ENCODE results near the gene VPS35L.

The VPS35L gene

DNA sequence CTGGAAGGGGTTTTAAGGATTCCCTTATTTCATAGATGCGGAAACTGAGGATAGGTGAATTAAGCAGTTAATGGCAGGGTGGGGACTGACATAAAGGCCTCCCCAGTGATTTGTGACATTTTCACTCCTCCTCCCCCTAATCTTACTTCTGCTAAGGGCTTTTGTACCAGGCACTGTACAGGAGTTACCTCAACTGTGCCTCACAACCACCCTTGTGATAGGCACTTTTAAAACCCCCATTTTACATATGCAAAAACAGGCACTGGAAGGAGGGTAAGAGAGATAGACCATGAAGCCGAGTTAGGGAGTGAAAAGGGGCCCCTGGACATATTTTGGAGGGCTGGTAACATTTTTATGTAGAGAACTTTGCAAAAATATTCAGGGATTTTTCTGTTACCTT, 32.7 kb upstream of the VPS35L start:
- no peaks in the 10 kb centered on the region for H3K36me3 ChIP-seq (ENCODE audit: control insufficient read depth, insufficient read depth, low read length)
- H3K9ac ChIP-seq (ENCODE audit: low read depth, low read length): no peak overlapping the region
- H3K4me1 ChIP-seq (ENCODE audit: control insufficient read depth, insufficient read depth, low read length): peaks cover 15% of the 10 kb centered on the region
- no peaks in the 10 kb centered on the region for H3K27me3 ChIP-seq (ENCODE audit: control insufficient read depth, insufficient read depth, low read length)
- H3K9me3 ChIP-seq (ENCODE audit: control insufficient read depth, insufficient read depth, low read length): no peaks in the 10 kb centered on the region
- H3K4me3 ChIP-seq (ENCODE audit: low read depth, low read length): no peak overlapping the region

DNA sequence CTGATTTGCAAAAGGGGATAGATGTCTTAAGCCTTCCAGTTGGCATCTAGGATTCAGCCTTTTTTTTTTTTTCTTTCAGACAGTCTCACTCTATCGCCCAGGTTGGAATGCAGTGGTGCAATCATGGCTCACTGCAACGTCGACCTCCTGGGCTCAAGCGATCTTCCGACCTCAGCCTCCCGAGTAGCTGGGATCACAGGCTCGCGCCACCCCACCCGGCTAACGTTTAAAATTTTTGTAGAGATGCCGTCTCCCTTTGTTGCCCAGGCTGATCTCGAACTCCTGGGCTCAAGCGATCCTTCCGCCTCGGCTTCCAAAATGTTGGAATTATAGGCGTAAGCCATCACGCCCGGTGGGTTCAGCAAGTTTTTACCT, 32.3 kb upstream of the VPS35L start:
- no peaks in the 10 kb centered on the region for H3K36me3 ChIP-seq (ENCODE audit: control insufficient read depth, insufficient read depth, low read length)

DNA sequence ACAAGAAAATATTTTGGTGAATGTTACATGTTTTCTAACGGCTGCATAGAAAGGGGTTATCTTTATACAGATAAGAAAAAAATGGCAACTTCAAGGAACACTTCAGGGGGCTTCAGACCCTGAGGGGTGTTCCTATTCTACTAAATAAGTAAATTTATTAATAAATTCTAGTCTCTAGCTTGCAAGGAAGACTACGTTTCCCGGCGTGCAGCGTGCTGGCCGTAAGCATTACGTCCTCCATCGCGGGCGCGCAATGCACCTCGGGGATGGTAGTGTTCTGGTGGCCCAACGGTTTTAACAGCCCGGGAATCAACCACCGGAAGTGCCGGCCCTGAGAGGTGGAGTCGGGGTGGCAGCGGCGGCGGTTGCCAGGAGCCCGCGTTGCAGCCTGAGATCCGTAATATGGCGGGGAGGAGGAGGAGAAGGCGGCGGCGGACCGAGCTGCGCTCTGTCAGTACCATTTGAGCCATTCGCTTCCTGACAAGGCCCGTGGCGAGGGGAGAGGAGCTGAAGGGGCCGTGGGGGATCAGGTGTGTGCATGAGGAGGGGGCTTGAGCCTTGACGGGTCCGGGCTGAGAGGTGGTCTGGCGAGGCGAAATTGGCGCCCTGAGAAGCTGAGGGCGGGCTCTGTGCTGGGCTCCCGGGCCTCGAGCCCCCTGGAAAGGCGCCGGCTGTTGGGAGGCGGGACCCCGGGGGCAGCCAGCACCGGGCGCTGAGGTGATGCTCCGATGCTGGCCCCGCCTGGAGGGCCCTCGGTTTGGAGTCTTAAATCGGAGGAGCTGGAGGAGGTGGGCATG, 31.7 kb upstream of the VPS35L start, which contains the start of gene CCP110:
Gene CCP110, plus strand, starts transcription at position 384 of the 797 bp plus-strand sequence. CDS start 3,940 bp downstream, outside the sequence.
- H3K4me1 ChIP-seq (ENCODE audit: control insufficient read depth, insufficient read depth, low read length): peaks cover 15% of the 10 kb centered on the region
- no peaks in the 10 kb centered on the region for H3K27me3 ChIP-seq (ENCODE audit: control insufficient read depth, insufficient read depth, low read length)
- H3K9ac ChIP-seq (ENCODE audit: low read depth, low read length): peak within 1 kb of the TSS; percentile 28
- no peaks in the 10 kb centered on the region for H3K9me3 ChIP-seq (ENCODE audit: control insufficient read depth, insufficient read depth, low read length)
- peak within 1 kb of the TSS; percentile 94 for H3K4me3 ChIP-seq (ENCODE audit: low read depth, low read length)
- no peaks in the 10 kb centered on the region for H3K36me3 ChIP-seq (ENCODE audit: control insufficient read depth, insufficient read depth, low read length)

More for the DNA sequence above, 32.3 kb upstream of the VPS35L start:
- Histone ChIP-seq H3K9ac (ENCODE audit: low read depth, low read length) (no peak overlapping the region), H3K4me3 (ENCODE audit: low read depth, low read length) (no peak overlapping the region), H3K4me1 (ENCODE audit: control insufficient read depth, insufficient read depth, low read length) (peaks cover 15% of the 10 kb centered on the region), H3K9me3 (ENCODE audit: control insufficient read depth, insufficient read depth, low read length) (no peaks in the 10 kb centered on the region), H3K27me3 (ENCODE audit: control insufficient read depth, insufficient read depth, low read length) (no peaks in the 10 kb centered on the region)

DNA sequence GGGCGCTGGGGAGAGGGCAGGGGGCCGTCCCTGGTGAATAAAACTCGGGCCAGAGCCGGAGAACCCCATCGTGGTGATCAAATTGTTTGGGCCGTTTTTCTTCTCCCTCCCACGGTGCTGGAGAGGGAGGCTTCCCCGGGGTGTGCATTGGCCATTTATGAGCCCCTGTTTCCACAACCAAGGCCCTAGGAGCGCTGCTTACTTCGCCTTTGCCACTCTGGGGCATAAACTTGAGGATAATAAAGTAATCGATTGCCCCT, 31.2 kb upstream of the VPS35L start:
- H3K9ac ChIP-seq (ENCODE audit: low read depth, low read length): no peak overlapping the region
- no peaks in the 10 kb centered on the region for H3K36me3 ChIP-seq (ENCODE audit: control insufficient read depth, insufficient read depth, low read length)
- no peaks in the 10 kb centered on the region for H3K9me3 ChIP-seq (ENCODE audit: control insufficient read depth, insufficient read depth, low read length)
- peak overlapping the region; percentile 94 for H3K4me3 ChIP-seq (ENCODE audit: low read depth, low read length)
- H3K27me3 ChIP-seq (ENCODE audit: control insufficient read depth, insufficient read depth, low read length): no peaks in the 10 kb centered on the region
- H3K4me1 ChIP-seq (ENCODE audit: control insufficient read depth, insufficient read depth, low read length): peaks cover 15% of the 10 kb centered on the region

DNA sequence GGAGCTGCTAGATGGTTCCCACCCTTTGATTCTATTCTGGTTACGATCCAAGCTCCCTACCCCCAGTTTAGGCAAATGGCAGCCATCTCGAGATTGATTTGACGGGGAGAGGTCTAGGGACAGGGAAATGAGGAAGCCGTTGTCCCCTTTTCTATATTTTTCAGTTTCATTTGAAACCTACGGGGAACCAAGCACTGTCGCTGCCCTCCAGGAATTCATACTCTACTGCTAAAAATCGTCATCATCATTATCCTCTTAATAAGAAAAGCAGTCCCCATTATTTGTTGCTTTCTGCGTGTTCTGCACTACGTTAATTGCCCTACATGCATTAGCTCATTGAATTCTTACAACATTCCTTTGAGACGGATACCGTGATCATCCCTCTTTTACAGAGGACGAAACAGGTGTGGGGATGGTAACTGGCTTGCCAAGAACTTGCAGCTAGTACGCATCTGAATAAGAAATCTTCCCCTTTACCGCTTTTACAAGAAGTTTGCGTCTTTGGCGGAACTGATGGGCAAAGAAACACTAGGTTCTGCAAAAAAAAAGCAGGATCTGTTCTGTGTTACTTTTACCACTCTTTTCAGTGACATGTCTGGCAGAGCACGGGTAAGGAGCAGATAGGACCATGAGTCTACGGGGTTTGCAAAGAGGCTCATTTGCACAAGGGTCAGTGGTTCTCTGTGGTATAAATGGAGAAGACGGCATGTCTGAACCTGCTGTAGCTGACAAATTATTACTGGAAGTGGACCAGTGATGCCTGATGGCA, 30.7 kb upstream of the VPS35L start:
- Histone ChIP-seq H3K4me1 (ENCODE audit: control insufficient read depth, insufficient read depth, low read length) (peaks cover 15% of the 10 kb centered on the region), H3K4me3 (ENCODE audit: low read depth, low read length) (peak overlapping the region; percentile 94), H3K36me3 (ENCODE audit: control insufficient read depth, insufficient read depth, low read length) (no peaks in the 10 kb centered on the region), H3K9me3 (ENCODE audit: control insufficient read depth, insufficient read depth, low read length) (no peaks in the 10 kb centered on the region), H3K9ac (ENCODE audit: low read depth, low read length) (no peak overlapping the region), H3K27me3 (ENCODE audit: control insufficient read depth, insufficient read depth, low read length) (no peaks in the 10 kb centered on the region)

DNA sequence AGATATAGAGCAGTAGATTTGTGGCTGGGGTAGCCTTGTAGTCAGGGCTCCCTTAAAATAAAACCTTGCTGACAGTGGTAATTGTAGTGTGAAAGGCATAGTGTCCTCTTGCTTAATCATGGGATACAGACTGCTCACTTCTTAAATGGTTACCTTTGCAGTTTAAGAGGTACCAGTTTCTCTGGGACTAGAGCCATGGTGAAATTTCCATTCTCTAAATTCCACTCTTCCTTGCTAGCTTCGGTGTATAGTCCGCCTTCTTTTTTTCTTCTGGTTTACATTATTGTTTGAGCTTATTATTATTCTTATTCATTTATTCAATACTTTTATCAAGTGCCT, 30.1 kb upstream of the VPS35L start:
- no peaks in the 10 kb centered on the region for H3K27me3 ChIP-seq (ENCODE audit: control insufficient read depth, insufficient read depth, low read length)
- H3K9me3 ChIP-seq (ENCODE audit: control insufficient read depth, insufficient read depth, low read length): no peaks in the 10 kb centered on the region
- no peaks in the 10 kb centered on the region for H3K36me3 ChIP-seq (ENCODE audit: control insufficient read depth, insufficient read depth, low read length)
- H3K4me3 ChIP-seq (ENCODE audit: low read depth, low read length): peak overlapping the region; percentile 94
- H3K4me1 ChIP-seq (ENCODE audit: control insufficient read depth, insufficient read depth, low read length): peaks cover 15% of the 10 kb centered on the region
- H3K9ac ChIP-seq (ENCODE audit: low read depth, low read length): no peak overlapping the region

DNA sequence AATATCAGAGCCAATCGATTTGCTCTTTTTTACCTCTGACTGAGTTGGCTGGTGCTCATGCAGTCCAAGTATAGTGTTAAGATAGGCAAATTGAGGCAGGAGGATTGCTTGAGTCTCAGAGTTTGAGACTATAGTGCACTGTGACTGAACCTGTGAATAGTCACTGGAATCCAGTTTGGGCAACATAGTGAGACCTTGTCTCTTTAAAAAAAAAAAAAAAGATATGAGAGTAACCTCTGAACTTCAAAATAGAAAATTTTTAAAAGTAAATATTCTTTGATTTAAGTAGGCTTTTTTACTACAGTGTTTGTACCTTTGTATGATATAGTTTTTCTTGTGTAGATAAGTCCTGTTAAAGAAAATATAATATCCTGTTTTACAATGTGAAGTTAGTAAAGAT, 28.3 kb upstream of the VPS35L start:
- no peaks in the 10 kb centered on the region for H3K27me3 ChIP-seq (ENCODE audit: control insufficient read depth, insufficient read depth, low read length)
- no peak overlapping the region for H3K9ac ChIP-seq (ENCODE audit: low read depth, low read length)
- no peaks in the 10 kb centered on the region for H3K9me3 ChIP-seq (ENCODE audit: control insufficient read depth, insufficient read depth, low read length)
- H3K4me3 ChIP-seq (ENCODE audit: low read depth, low read length): no peak overlapping the region
- H3K36me3 ChIP-seq (ENCODE audit: control insufficient read depth, insufficient read depth, low read length): no peaks in the 10 kb centered on the region
- peaks cover 12% of the 10 kb centered on the region for H3K4me1 ChIP-seq (ENCODE audit: control insufficient read depth, insufficient read depth, low read length)

DNA sequence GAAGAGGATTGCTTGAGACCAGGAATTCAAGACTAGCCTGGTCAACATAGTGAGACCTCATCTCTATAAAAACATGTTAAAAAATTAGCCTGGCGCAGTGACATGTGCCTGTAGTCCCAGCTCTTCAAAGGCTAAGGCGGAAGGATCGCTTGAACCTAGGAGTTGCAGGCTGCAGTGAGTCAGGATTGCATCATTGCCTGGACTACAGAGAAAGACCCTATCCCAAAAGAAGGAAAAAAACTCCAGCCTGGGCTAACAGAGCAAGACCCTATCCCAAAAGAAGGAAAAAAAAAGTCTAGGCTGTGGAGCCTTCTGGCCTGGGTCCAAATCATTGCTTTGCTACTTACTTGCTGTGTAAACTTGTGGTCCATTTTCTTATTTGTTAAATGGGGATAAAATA, 26.8 kb upstream of the VPS35L start:
- Histone ChIP-seq H3K4me3 (ENCODE audit: low read depth, low read length) (no peak overlapping the region), H3K9ac (ENCODE audit: low read depth, low read length) (no peak overlapping the region), H3K4me1 (ENCODE audit: control insufficient read depth, insufficient read depth, low read length) (peaks cover 3% of the 10 kb centered on the region), H3K9me3 (ENCODE audit: control insufficient read depth, insufficient read depth, low read length) (no peaks in the 10 kb centered on the region), H3K36me3 (ENCODE audit: control insufficient read depth, insufficient read depth, low read length) (no peaks in the 10 kb centered on the region), H3K27me3 (ENCODE audit: control insufficient read depth, insufficient read depth, low read length) (no peaks in the 10 kb centered on the region)

DNA sequence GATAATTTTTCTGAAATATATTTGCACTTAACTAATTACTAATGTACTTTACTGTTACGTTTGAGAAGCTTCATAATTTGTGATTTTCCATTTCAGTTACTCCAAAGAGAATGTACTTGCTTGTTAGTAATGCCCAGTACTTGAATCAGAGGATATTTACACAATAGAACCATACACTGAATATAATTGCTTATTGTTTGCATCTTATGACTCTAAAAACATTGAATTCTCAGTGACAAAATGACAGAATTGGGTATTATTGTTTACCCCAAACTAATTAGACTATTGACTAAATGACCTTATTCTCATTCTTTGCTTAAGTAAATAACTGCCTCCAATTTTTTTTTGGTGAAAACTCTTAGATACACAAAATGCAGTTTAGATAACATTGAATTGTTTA, 22.9 kb upstream of the VPS35L start:
- H3K27me3 ChIP-seq (ENCODE audit: control insufficient read depth, insufficient read depth, low read length): no peaks in the 10 kb centered on the region
- H3K36me3 ChIP-seq (ENCODE audit: control insufficient read depth, insufficient read depth, low read length): no peaks in the 10 kb centered on the region
- no peaks in the 10 kb centered on the region for H3K9me3 ChIP-seq (ENCODE audit: control insufficient read depth, insufficient read depth, low read length)
- no peak overlapping the region for H3K9ac ChIP-seq (ENCODE audit: low read depth, low read length)
- no peaks in the 10 kb centered on the region for H3K4me1 ChIP-seq (ENCODE audit: control insufficient read depth, insufficient read depth, low read length)
- H3K4me3 ChIP-seq (ENCODE audit: low read depth, low read length): no peak overlapping the region

DNA sequence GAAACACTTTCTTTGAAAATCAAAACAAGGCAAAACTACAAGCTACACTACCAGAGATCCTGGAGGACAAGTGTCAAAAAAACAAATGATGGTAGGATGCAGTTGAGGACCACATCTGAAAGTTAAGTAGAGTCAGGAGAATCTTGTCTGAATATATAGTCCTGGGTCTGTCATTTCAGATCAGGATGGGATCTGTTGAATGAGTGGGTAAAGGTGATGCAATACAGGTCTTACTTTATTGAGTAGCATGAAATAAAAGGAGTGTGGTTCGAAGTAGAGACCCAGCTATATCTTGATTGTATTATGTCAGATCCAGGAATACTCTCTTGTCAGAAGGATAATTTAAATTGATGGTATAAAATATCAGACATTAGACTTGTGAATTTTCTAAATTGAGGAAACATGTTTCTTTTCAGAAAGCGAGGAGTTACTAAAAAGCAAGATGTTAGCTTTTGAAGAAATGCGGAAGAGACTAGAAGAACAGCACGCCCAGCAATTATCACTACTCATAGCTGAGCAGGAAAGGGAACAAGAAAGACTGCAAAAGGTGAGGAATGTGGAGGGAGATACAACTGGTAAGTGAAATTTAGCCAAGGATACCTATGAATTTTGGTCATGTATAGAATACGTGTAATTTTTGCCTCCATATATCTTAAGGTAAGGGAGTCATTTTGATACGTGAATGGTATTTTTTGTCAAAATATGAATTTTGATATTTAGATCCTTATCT, 15.1 kb upstream of the VPS35L start:
- no peaks in the 10 kb centered on the region for H3K36me3 ChIP-seq (ENCODE audit: control insufficient read depth, insufficient read depth, low read length)

DNA sequence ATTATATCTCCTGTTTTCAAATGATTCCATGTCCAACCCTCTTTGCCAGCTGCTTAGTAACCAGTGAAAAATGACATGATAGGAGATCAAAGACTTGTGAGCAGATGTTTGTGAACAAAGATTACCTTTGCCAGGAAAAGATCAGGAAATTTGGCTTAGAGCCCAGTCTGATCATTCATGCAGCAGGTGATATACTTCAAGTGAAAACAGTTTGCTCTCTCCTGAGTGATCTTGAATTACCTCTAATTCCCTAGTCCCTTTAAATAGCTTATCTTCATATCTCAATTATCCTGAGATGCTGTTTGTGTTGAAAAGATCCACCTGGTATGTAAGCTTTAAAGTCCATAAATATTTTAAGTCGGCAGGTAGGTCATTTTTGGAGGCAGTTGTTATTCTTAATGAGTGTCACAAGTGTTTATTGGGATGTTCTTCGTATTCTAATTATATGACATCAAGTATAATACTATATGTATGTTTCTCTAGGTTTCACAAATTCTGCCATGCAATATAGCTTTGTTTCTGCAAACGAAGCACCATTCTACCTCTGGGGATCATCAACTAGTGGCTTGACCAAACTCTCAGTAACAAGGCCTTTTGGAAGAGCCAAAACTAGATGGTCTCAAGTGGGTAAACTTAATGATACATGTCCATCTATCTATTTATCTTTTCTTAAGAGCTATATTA, 13.2 kb upstream of the VPS35L start:
- Histone ChIP-seq H3K4me1 (ENCODE audit: control insufficient read depth, insufficient read depth, low read length) (no peaks in the 10 kb centered on the region), H3K9me3 (ENCODE audit: control insufficient read depth, insufficient read depth, low read length) (no peaks in the 10 kb centered on the region), H3K9ac (ENCODE audit: low read depth, low read length) (no peak overlapping the region), H3K4me3 (ENCODE audit: low read depth, low read length) (no peak overlapping the region), H3K27me3 (ENCODE audit: control insufficient read depth, insufficient read depth, low read length) (no peaks in the 10 kb centered on the region), H3K36me3 (ENCODE audit: control insufficient read depth, insufficient read depth, low read length) (no peaks in the 10 kb centered on the region)

More for the DNA sequence above, 15.1 kb upstream of the VPS35L start:
- H3K9me3 ChIP-seq (ENCODE audit: control insufficient read depth, insufficient read depth, low read length): no peaks in the 10 kb centered on the region
- no peaks in the 10 kb centered on the region for H3K4me1 ChIP-seq (ENCODE audit: control insufficient read depth, insufficient read depth, low read length)
- H3K9ac ChIP-seq (ENCODE audit: low read depth, low read length): no peak overlapping the region
- H3K4me3 ChIP-seq (ENCODE audit: low read depth, low read length): no peak overlapping the region
- no peaks in the 10 kb centered on the region for H3K27me3 ChIP-seq (ENCODE audit: control insufficient read depth, insufficient read depth, low read length)
